SH-SY5Y (cell line): ENCODE results near the gene SMCHD1.

Experiments
- GATA2 ChIP-seq: IDR thresholded peaks from 2 replicates; pipeline ENCODE4 v1.6.1; 2011; ENCODE audit warnings: mild to moderate bottlenecking, low read depth, low read length
- GATA3 ChIP-seq: IDR thresholded peaks from 2 replicates; pipeline ENCODE4 v1.6.1; 2011; ENCODE audit warnings: low read depth, mild to moderate bottlenecking, low read length, moderate library complexity

- TF ChIP-seq GATA3 (no peak), GATA2 (no peak)
Observed at GRCh38 chr18:2729757-2730156, 74.2 kb downstream of the SMCHD1 start.
